HG03558 (cell line): Measurements from ENCODE around the gene ENPP4.
A peak's percentile ranks its signal among the peaks of the same experiment; 100 is the strongest.
"Not testable (repeated sequence)": the region's sequence is repeated elsewhere in the genome, so short reads cannot be mapped to it uniquely, and the experiment has no call there.

Experiments
- ATAC-seq: cut with Tn5 transposase; IDR thresholded peaks from one replicate; pipeline ENCODE4 v1.9.1; 2021; ENCODE audit warnings: moderate number of reproducible peaks; ENCODE audit not compliant: unreplicated experiment; ENCODE audit errors: extremely low read depth

Gene ENPP4

DNA sequence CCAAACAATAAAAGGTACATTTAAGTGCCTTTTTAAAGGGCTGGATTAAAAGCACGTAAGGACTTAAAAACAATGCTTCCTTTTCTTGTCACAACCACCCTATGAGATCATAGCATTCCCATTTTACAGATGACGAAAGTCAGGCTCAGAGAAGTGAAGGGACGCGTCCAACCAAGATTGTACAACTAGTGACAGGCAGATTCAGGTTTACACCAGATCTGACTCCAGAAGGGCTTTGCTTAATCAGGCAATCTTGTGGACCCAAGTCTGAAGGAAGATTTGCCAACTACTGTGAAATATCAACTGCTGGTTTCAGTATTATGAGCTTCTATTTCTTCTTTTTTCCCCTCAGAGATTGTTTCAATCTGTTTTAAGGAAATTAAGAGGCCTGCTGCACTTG, 877 bp downstream of the ENPP4 start:
- ATAC-seq = no peak

DNA sequence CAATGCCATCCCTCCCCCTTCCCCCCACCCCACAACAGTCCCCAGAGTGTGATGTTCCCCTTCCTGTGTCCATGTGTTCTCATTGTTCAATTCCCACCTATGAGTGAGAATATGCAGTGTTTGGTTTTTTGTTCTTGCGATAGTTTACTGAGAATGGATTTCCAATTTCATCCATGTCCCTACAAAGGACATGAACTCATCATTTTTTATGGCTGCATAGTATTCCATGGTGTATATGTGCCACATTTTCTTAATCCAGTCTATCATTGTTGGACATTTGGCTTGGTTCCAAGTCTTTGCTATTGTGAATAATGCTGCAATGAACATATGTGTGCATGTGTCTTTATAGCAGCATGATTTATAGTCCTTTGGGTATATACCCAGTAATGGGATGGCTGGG, 1.5 kb downstream of the ENPP4 start:
- not testable (repeated sequence) for ATAC-seq

DNA sequence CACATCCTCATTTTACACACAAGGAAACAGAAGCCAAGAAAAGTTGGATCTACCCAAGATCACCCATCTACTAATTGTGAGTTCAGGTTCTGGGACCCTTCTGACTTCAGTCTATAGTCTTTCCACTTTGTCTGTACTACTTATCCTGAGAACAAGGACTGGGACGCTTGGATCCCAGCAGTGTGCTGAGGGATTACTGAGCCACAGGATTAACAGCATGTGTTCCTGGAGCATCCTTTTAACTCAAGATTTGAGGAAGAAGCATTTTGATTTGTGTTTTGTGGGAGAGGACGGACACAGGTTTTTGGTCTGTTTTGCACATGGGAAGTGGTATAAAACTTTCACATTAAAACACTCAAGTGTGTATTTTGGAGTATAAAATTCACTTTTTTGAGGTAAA, 4.4 kb downstream of the ENPP4 start:
- no peak for ATAC-seq

DNA sequence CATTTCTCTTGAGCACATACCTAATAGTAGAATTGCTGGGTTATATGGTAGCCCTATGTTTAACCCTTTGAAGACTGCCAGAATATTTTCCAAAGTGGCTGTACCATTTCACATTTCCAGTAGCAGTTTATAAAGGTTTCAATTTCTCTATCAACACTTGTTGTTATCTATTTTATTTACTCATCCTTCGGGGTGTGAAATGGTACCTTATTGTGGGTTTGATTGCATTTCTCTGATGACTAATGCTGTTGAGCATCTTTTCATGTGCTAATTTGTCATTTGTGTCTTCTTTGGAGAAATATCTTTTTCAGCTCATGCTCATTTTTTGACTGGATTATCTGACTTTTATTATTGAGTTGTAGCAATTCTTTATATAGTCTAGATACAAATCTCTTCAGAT, 5.4 kb downstream of the ENPP4 start:
- no peak for ATAC-seq

DNA sequence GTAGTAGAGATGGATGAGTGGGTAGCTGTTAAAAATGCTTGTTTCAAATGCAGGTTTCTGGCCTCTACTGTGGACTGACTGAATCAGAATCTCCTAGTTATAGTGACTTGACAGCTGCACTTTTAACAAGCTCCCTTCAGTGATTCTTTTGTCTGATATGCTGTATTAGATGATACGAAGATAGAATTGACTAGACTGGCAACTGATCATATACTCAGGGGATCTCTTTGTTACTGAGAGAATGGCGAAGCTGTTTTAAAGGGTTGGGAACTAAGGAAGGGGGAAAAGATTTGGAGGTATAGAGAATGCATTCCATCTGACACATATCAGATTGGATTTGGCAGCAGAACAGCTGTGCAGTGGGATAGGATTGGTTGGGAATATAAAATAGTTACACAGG, 7.0 kb downstream of the ENPP4 start:
- no peak for ATAC-seq

DNA sequence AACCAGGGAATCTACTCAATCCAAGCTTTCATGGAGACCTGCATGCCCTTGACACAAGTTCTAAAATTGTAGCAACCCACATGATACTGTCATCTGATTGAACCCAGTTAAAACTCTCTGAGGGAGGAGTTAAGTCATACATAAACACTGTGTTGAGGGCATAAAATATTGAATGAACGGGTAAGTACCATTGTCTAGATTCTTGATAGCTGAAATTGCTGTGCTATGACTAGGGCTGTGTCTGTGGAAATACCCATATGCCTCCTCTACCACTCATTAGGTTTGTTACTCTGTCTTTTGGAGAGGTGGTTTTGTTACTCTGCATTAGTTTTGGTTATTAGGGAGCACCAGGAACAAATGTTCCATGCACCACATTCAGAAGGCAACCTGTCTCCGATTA, 7.6 kb downstream of the ENPP4 start:
- no peak for ATAC-seq

DNA sequence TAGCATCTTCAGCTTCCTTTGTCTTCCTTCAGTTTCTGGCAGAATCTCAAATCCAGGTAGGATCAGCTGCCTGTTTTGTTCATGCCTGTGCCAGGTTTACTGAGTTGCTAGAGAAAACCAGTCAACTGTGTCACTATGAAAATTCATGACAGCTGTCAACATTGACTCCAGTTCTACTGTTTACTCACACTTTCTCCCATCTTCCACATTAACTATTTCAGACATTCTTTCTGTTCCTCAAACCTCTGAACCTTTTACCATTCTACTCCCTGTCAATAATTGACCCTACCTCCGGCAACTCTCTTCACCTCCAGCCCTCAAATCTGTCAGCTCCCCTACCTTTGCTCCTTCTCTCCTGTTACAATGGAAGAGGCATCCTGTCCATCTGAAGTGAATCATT, 8.5 kb downstream of the ENPP4 start:
- peak; percentile 81 for ATAC-seq

DNA sequence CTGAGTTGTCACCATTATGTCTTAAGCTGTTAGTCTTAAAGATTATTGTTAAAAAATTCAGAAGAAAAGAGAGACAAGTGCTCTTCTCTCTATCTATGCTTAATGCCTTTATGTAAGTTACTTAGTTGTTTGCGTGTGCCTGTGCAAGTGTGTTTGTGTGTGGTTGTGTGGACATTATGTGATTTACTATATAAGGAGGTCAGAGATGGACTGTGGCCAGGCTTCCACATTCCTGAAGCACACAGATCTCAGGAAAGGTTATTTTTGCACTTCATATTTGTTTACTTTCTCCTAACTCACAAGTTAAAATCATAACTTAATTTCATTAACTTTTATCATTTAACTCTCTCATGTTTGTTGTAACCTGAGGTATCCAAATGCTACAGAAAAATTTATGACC, 14.5 kb downstream of the ENPP4 start:
- ATAC-seq = no peak

DNA sequence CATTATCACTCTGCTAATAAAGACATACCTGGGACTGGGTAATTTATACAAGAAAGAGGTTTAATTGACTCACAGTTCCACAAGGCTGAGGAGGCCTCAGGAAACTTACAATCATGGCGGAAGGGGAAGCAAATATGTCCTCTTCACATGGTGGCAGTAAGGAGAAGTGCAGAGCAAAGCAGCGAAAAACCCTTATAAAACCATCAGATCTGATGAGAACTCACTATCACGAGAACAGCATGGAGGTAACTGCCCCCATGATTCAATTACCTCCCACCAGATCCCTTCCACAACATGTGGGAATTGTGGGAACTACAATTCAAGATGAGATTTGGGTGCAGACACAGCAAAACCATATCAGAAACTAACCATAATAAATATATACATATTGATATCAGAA, 19.3 kb downstream of the ENPP4 start:
- ATAC-seq = not testable (repeated sequence)

DNA sequence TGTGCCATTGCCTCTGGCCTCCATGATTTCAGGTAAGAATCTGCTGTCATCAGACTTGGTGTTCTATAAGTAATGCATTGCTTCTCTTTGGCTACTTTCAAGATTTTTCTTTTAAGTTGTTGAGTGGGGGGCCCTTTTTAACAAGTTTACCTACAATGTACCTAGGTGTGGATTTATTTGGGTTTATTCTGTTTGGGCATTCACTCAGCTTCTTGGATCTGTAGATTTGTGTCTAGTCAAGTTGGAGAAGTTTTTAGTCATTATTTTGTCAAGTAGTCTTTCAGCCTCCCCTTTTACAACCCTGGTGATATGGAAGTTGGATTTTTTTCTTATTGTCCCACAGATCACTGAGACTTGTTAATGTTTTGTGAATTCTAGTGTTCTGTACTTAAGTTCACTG, 26.9 kb downstream of the ENPP4 start:
- ATAC-seq = no peak

DNA sequence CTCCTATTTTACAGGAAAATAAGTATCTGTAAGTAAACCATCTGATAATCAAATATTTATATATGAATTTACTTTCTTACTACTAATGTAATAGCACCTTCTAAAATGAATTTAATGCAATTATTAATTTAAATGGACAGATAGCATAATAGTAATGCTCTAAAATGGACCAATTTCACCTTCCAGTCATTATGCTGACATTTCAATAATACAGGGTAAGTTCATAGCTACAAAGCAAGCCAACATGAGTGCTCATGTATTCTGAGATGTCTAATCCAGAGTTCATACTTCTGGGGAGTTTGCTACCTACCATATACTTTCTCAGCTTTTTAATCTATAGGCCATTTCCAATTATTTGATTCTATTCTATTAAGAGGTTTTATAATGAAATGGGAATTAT, 29.4 kb downstream of the ENPP4 start:
- no peak for ATAC-seq

DNA sequence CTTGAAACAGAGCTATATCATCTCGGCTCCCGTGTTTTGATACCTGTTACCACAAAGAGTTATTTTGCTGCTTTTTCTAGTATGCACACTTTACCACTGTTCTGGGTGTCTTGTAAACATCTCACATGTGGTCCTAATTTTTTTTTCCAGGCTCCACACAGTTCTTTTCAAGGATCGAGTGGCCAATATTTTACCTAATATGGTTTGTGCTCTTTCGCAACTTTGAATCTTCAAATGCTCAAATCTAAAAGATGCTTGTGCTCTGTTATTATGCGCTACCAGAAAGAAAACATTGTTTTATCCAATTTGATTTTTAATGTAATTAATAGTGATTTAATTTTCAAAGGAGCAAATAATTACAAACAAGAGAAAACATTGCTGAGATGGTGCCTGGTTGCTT, 30.3 kb downstream of the ENPP4 start:
- no peak for ATAC-seq

DNA sequence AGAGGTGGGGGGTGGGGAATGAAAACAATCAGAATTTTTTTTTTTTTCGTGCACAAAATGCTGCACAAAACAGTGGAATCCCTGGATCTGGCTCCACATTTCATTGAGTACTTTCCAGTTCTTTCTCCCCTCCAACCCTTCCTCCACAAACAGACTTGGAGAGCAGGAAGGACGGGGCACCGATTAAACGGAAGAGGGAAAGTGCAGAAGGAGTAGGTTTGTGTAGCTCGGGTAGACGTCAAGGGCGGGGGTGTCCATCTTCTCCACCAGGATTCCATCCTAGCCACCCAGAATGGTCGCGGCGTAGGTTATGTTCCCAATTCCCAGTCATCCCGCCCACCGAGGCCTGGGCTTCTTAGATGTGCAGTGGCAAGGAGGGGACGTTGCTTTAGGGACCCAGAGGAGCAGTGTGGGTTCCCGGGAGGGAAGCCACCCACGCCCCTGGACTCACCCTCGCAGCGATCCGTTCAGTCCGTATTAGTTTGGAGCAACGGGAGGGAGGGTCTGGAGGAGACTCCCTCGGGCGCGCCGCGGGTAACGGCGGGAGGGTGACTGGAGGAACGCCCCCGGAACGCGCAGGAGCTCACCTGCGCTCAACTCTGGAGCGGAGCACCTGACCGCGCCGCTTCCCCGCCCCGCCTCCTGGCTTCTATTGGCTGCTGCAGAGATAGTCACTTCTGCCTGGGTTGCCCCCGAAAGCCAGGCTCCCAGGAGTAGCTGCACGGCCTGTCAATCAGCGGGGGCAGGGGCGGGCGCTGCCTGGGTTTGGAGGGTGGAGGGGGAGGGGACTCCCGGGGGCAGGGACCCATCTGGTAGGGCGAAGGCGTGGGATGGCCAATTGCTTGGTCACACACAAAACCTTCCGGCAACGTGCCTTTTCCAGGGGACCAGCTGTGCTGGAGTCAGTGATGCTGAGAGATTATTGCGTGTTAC, 40.8 kb downstream of the ENPP4 start, which contains the start of gene ENPP5:
Gene ENPP5 (minus strand): TSS at position 624 of the 933 bp plus-strand sequence. CDS start 2,718 bp downstream, outside the sequence.
- ATAC-seq = peak; percentile 65

DNA sequence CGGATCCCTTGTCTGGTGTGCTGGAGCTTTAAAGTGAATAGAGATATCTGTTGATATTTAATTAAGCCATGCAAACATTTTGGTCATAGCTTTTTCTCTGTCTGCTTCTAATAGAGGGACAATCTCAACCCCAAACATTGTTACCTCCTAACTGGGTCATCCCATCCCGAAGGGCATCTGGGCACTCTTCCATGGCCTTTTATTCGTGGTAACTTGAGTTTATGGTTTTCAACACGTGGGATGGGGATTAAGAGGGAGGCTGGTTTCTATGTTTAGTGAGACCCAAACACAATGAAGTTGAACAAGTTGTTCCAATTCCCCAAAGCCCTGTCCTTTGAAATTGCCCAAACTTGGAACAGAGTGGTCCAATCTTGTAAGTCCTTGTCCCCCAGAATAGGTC, 42.4 kb downstream of the ENPP4 start:
- no peak for ATAC-seq

DNA sequence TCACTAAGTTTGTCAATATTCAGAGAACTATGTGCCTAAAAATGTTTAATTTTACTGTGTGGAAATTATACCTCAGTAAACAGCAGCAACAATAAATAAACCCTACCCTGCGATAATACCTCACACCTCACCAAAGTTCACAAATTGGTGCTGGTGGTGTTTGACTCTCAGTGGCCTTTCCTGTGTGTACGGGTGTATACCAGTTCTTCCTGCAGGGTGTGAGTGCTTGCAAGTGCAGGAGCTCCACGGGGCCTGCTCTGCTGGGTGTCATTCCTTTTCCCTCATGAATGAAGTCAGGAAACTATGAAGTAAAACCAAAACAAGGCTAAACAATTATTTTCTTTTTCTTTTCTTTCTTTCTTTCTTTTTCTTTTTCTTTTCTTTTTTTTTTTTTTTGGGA, 45.1 kb downstream of the ENPP4 start:
- no peak for ATAC-seq

DNA sequence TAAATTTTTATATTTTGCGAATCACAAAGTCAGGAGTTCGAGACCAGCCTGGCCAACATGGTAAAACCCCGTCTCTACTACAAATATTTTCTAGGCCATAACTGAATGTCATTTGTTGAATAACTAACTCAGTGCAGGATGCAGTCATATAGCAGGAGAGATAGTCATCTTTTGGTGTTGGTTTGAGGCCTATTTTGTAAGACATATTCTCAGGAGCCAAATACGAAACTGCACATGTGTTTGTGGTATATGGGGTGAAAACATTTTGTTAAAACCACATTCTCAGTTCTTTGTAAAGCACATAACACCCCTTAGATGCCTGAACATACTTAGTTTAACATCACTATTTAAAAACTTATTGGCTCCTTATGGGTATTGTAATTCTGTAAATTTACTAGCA, 45.7 kb downstream of the ENPP4 start:
- peak; percentile 80 for ATAC-seq

DNA sequence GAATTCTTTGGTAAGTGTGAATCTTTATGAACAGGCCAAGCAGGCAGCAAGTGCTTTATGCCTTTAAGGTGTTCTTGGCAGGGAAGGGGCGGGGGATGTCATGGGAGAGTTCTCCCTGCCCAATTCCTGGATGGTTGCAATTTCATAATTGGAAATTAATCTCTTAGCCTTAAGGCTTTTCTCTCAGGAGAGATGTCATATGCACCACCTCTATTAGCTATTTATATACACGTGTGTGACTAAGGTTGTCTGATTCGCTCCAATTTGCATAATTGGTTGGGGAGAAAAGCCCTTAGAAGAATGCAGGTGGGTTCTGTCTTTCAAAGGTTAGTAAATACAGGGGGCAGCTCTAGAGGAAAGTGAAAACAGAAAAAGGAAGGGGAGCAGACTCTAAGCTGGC, 46.2 kb downstream of the ENPP4 start:
- ATAC-seq = no peak

DNA sequence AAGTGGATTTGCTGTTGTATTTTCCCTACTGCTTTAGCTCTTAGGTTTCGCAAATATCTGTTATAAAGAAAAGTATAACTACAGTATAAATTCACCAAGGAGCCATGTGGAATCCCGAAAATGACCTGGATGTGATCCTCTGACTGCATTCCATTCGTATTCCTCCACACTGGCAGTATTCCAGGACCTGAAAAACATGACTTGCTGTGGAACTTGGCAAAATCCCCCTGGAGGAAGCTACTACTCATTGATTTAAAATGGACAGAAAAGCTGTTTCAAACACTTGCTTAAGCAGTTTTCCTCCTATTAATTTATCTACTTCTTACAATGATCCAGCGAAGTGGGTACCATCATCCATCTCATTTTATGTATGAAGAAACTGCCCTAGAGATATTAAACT, 54.3 kb downstream of the ENPP4 start:
- no peak for ATAC-seq

DNA sequence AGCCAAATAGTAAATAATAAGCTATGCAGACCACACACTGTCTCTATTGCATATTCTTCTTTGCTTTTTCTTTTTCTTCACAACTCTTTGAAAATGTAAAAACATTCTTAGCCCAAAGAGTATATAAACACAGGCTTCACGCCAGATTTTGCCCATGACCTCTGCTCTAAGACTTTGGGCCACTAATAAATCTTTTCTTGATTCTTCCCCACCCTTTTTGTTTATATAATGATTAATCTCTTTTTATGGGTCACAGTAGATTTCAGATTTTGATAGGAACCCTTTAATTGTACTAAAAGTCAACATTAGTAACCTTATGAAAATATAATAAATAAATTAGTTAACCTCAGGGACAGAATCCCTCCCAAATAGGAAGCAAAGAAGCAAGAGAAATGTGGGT, 56.8 kb downstream of the ENPP4 start:
- no peak for ATAC-seq

DNA sequence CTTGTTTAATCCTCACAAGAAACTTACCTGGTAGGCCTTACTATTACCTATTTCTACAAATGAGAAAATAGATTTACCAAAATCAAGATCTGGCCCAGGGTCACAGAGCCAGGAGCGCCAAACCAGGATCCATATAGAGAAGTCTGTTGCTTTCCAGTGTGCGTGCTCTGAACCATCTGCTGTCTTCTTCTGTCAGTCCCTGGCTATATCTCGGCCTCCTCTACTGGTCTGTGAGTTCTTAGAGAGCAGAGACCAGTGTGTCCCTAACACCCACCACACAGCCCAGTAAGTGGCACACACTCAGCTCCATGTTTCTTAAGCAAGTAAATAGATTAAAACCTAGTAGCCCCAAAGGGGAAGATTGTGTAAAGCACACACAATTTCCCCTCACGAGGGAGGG, 59.9 kb downstream of the ENPP4 start:
- no peak for ATAC-seq

DNA sequence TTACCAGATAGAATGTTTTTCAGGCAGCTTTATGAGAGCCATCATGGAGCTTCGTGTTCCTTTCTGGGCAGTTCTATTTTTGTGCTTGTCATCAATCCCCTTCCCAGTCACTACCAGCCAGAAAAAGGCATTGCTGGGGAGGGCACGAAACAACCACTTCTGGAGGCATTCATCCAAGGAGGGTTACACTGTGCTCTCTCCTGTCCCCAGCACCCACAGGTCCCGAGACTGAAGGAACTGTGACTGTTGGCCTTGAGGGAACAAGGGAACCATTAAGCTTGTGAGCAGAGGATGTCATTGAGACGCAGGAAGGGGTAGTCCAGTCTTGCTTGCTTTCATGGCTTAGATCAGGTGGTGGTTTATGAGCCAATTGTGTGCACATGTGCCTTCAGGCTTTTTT, 61.1 kb downstream of the ENPP4 start:
- ATAC-seq = no peak

DNA sequence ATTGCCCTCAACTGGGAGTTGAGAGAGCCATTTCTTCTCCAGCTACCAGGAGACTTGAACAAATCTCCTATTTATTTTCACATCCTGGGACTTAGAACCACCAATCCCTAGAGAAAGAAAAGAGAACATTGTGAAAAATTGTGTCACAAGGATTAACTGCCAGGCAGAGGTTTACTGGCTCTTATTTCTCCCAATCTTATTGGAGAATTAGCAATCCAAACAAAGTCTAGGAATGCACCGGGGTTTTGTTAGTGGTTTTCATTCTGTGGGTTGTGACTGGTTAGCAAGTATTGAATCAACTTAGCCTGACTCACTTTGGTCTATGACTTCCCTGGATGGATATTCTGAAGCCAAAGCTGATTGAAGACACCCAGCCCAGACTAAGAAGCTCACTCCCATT, 62.2 kb downstream of the ENPP4 start:
- no peak for ATAC-seq
